Fibroblast of peridontal ligament (primary cell): Measurements from ENCODE around the gene C7.
"Not testable (repeated sequence)": the region's sequence is repeated elsewhere in the genome, so short reads cannot be mapped to it uniquely, and the experiment has no call there.

ENCODE experiments used
- DNase-seq: peaks from one replicate; pipeline ENCODE4 v3.0.0-alpha.2; 2010; ENCODE audit errors: extremely low read depth

The C7 gene

GRCh38 chr5:40909264-40909663, at the start of gene C7:
TSS of gene C7 (plus strand) at chr5:40909497. CDS start at chr5:40909611, 114 bp downstream.
- DNase-seq = peak; percentile 4

GRCh38 chr5:40860711-40861110, 48.6 kb upstream of the C7 start:
- DNase-seq = no peak

- not testable (repeated sequence) for DNase-seq
Observed at GRCh38 chr5:40865004-40865403, 44.3 kb upstream of the C7 start.

- DNase-seq = no peak
Observed at GRCh38 chr5:40866844-40867243, 42.5 kb upstream of the C7 start.

GRCh38 chr5:40869384-40869783, 39.9 kb upstream of the C7 start:
- peak; percentile 13 for DNase-seq

GRCh38 chr5:40871177-40871576, 38.1 kb upstream of the C7 start:
- peak; percentile 20 for DNase-seq

GRCh38 chr5:40872253-40872652, 37.0 kb upstream of the C7 start:
- DNase-seq = not testable (repeated sequence)

GRCh38 chr5:40873286-40873880, 35.9 kb upstream of the C7 start:
- DNase-seq = no peak

GRCh38 chr5:40875958-40876357, 33.3 kb upstream of the C7 start:
- no peak for DNase-seq

GRCh38 chr5:40877371-40877988, 31.8 kb upstream of the C7 start:
- DNase-seq = no peak

- DNase-seq = peak; percentile 71
Observed at GRCh38 chr5:40879163-40879942, 29.9 kb upstream of the C7 start.

- DNase-seq = no peak
Observed at GRCh38 chr5:40882291-40882690, 27.0 kb upstream of the C7 start.

- not testable (repeated sequence) for DNase-seq
Observed at GRCh38 chr5:40883051-40883450, 26.2 kb upstream of the C7 start.

GRCh38 chr5:40895440-40896425, 13.6 kb upstream of the C7 start:
- not testable (repeated sequence) for DNase-seq

GRCh38 chr5:40904205-40904993, 4.9 kb upstream of the C7 start:
- DNase-seq = peak; percentile 89

GRCh38 chr5:40904994-40905306, 4.3 kb upstream of the C7 start:
- DNase-seq = no peak

GRCh38 chr5:40906351-40906751, 2.9 kb upstream of the C7 start:
- peak; percentile 12 for DNase-seq

- no peak for DNase-seq
Observed at GRCh38 chr5:40909723-40910122, 426 bp downstream of the C7 start.

GRCh38 chr5:40911266-40911665, 2.0 kb downstream of the C7 start:
- DNase-seq = no peak

GRCh38 chr5:40914835-40915234, 5.5 kb downstream of the C7 start:
- DNase-seq = peak; percentile 68

GRCh38 chr5:40915341-40915926, 6.1 kb downstream of the C7 start:
- DNase-seq = peak; percentile 23
